ENCODE measurements around the gene PLEKHO1. TPM values are rescaled to one million over a fixed set of nuclear protein-coding genes. Genes with fewer than 3 reads are reported as not detected.

PLEKHO1 gene, protein sequence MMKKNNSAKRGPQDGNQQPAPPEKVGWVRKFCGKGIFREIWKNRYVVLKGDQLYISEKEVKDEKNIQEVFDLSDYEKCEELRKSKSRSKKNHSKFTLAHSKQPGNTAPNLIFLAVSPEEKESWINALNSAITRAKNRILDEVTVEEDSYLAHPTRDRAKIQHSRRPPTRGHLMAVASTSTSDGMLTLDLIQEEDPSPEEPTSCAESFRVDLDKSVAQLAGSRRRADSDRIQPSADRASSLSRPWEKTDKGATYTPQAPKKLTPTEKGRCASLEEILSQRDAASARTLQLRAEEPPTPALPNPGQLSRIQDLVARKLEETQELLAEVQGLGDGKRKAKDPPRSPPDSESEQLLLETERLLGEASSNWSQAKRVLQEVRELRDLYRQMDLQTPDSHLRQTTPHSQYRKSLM
- 37.2 and 41.7 TPM in 2 replicates for total RNA-seq

DNA sequence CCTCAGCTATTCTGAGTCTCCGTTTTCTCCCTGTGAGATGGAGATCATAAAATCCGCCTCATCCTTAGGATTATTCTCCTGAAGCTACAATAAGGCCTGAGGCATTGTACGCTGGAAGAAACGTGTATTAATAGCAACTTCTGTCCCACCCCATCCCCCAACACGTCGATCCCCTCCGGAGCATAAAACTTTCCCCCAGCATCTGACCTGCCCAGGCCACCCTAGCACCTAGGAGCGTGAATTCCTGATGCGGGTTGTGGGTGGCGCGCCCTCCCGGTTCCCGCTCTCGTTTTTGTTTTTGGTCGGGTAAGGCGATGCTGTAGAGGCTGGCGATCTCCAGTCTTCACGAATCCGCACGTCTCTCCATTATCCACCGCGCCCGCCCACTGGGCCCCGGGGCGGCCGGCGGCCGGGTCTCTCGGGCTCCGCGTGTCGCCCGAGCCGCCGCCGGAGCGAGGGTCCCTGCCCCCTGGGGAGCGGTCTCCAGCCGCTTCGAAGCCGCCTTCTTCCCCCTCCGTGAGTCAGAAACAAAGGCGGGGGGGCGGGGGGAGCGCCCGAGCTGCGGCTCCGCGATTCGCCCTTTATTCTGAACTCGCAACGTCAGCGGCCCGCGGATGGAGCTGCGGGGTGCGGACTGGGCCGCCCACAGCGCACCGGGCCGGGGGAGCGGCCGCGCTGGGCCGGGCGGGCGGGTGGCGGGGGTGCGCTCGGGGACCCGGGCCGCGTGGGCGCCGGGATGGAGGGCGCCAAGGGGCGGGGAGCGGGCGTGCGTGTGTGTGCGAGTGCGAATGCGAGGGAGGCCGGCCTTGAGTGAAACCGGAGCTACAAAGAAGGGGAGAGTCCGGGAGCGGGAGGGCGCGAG is at the start of gene PLEKHO1:
PLEKHO1 (plus strand) TSS at position 646 of the 862 bp plus-strand sequence. CDS start 342 bp downstream, outside the sequence.

Other genes starting within 250 kb of the PLEKHO1 start
- gene SV2A, start 232.1 kb upstream of the PLEKHO1 start, total RNA-seq: 2.6 and 3.0 TPM in 2 replicates
- gene SF3B4, start 222.1 kb upstream of the PLEKHO1 start, total RNA-seq: 8.9 and 10.4 TPM in 2 replicates
- 0.22 and 0.34 TPM in 2 replicates for gene MTMR11, start 213.0 kb upstream of the PLEKHO1 start, total RNA-seq
- 11.4 and 11.8 TPM in 2 replicates for gene OTUD7B, start 139.2 kb upstream of the PLEKHO1 start, total RNA-seq
- gene VPS45, start 82.1 kb upstream of the PLEKHO1 start, total RNA-seq: 22.9 and 23.4 TPM in 2 replicates
- gene ANP32E, start 86.2 kb downstream of the PLEKHO1 start, total RNA-seq: 13.2 and 17.3 TPM in 2 replicates
- not detected in 2 replicates for gene CA14, start 107.9 kb downstream of the PLEKHO1 start, total RNA-seq
- 146 and 168 TPM in 2 replicates for gene APH1A, start 119.1 kb downstream of the PLEKHO1 start, total RNA-seq
- gene C1orf54, start 122.9 kb downstream of the PLEKHO1 start, total RNA-seq: 0.17 and 0.54 TPM in 2 replicates
- gene CIART, start 132.6 kb downstream of the PLEKHO1 start, total RNA-seq: 2.0 TPM in 2 replicates
- 59.5 and 77.8 TPM in 2 replicates for gene MRPS21, start 143.9 kb downstream of the PLEKHO1 start, total RNA-seq
- gene PRPF3, start 171.6 kb downstream of the PLEKHO1 start, total RNA-seq: 24.8 and 35.8 TPM in 2 replicates
- 10.2 and 10.4 TPM in 2 replicates for gene RPRD2, start 214.2 kb downstream of the PLEKHO1 start, total RNA-seq

Measured in dermis lymphatic vessel endothelial cell (primary cell).